COR-L47 (cell line): Measurements from ENCODE around the gene LSM4.
A peak's percentile ranks its signal among the peaks of the same experiment; 100 is the strongest.

Experiments
- DNase-seq: peaks from one replicate; lab custom pipeline; 2025; lab: John Stamatoyannopoulos, UW

The LSM4 gene

DNA sequence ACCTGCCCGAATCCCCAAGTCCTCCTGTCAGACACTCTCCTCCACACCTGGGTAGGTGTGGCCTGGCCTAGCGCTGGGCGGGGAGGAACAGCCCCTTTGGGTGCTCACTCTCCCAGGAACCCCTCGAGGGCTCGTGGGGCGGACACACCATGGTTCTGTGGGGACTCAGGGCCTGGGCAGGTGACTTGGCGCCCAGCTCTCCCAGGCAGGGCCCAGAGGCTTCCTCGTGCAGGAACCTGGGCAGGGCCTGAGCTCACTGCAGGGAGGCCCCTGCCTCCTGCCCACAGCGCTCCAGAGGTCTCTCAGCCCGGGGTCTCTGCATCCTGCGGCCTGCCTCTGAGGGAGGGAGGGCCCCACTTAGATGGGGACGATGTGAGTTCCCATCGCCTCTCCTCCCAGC, 11.9 kb downstream of the LSM4 start:
- DNase-seq = no peak

DNA sequence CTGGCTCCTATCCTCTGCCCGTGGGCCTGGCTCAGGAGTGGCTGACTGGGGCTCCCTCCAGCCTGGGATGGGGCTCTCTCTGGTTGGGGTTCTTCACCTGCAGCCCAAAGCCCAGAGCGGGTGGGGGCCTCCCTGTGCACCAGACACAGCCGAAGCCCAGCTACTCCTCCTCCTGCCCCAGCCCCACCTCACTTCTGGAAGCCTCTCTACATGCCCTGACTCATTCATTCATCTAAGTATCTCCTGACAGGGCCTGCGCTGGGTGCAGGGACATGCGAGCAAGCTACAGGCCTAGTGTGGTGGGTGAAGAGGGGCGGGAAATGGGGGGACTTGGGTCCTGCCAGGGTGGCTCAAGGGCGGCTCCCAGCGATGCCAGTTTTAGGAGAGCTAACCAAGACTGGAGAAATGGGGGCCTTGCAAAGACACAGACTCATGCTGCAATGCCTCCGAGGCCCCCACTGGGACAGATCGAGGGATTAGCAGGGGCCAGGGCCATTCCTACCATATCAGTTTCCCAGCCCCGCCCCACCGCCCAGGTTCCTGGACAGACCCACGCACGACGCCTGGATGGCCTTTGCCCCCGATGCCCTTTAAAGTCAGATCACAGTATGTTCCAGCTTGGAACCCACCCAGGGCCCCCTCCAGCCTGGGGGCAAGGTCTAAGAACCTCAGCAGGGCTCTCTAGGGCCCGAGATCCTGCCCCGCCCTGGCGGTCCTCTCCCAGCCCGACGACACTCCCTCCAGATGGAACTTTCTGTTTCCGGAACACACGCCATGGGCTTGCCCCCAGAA, 12.6 kb downstream of the LSM4 start:
- DNase-seq = no peak

DNA sequence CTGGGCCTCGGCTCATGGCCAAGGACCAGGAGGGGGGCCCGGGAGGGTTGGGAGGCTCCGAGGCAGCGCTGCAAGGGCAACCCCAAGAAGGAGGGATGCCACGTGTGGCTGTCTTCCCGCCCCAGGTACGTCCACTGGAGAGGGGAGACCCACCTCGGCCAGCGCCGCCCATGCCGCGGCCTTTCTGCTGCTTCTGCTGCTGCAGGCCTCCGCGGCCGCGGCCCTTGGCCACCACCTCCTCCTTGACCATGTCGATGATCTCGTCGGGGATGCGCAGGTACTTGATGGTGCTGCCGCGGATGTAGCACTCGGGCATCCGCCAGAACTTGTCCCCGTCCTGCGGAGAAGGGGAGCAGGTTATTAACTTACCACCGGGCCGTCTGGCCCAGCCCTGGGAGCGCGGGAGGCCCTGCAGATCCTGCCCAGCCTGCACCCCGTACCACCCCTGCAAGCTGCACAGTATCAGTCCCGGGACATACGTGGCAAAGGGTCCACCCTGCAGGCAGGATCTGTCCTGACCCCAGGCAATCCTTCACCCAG, 13.3 kb downstream of the LSM4 start:
- no peak for DNase-seq

DNA sequence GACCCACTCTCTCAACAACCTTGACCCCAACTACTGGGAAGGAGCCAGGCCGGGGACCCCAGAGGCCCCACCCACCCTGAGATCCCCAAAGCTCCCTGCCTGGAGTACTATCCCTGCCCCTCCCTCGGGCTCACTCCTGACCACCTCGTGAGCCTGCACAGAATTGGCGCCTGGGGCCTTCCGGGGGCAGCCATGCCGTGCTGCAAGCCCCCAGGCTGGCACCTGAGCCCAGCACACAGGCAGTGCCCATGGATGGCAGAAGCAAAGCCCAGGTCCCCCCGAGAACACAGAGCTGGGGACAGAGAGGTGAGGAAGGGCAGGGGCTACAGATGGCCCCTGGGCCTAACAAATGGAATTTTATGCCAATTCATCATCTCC, 13.9 kb downstream of the LSM4 start:
- DNase-seq = no peak

DNA sequence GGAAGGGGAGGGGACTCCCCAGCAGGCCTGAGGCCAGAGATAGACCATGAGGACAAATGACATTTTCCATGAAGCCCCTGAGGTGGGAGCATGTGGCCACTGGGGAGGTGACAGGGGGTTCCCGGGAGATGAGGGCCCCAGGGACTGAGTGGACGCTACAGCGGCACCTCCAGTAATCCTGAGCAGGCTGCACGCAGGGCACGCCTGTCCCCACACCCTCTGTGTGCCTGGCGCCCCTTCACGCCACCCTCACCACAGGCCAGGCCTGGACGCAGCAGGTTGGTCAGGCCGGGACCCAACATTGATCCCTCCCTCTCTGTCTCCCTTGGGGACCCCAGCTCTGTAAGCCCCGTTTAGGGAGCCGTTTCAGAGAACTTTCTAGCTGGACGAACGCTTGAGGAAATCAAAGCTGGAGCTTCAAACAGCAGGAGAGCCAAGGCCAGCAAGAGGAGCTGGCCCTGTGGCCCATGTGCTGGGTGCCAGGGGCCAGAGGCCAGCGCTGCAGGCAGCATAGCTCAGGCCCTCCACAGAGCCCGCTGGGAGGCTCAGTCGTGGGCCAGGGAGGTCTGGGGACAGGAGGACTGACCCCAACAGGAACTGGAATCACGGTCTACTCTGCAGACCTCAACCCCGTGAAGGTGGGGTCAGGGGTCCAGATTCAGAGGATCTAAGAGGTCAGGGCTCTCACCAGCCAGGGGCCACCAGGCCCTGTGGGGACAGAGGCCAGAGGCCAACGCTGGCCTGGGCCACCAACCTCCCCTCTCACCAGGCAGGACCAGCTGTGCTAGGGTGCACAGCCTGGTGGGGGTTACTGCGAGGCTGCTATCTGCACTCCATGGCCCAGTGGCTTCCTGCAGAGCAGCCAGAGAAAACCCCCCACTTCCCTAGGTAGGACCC, 14.6 kb downstream of the LSM4 start:
- DNase-seq = no peak

DNA sequence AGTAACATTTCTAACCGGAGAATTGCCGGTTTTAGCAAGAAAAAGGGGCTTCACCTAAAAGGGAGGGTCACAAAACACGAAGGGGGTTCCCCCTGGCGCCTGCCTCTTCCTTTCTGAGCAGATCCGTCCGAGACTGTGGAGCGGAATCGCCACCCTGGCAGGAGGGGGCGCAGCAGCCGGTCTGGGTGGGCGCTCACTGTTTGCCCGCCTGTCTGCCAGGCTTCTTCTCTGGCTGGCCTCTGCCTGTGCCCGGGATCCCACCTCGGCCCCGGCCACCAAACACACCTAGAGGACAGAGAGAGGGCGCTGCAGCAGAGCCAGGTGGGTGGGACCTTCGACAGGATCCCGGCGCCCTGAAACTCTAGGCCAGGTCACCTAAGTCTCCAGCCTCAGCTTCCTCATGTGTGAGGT, 15.6 kb downstream of the LSM4 start:
- DNase-seq = no peak

DNA sequence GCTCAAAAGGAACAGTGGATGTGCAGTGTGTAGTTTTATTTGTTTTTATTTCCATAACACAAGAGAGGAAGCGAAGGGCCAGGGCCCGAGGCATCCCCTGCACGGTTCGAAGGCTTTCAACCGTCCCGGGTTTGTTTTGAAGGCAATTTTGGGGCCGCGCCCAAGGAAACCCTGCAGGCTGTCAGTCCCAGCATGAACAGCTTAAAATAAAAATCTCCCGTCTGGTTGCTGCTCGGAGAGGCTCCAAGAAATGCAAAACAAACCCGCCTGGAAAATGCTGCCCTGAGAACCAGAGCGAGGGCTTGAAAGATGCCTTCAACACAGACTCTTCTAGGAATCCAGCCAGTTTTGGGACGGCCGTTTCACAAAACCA, 16.0 kb downstream of the LSM4 start:
- DNase-seq = no peak

DNA sequence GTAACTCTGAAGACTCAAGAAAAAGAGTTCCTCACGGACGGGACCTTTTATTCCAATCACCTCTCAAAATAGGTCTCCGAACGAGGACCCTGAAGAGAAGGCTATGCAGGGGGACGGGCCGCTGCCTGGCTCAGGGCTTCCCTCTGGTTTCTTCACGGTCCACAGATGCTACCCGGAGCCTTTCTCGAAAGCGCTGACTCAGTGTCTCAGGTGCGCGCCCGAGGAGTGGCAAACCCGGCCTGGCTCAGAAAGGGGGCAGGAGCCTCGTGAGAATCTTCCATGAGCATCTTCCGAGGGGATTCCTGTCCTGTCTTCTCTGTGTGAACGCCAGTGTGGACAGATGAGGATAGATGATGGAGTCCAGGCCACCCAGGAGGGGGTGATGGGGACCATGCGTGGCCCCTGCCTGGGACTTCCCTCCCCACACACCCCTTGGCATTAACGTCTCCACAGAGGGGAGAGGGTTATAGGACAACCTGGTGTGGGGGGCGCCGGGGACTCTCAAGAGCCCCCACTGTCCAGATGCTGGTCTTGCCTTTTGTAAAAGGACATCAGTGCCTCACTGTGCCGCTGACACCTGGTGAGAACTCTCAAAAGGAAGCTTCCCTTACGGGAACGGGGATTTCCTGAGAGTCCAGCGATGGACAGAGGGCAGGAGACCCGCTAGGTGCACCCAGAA, 16.5 kb downstream of the LSM4 start:
- no peak for DNase-seq

DNA sequence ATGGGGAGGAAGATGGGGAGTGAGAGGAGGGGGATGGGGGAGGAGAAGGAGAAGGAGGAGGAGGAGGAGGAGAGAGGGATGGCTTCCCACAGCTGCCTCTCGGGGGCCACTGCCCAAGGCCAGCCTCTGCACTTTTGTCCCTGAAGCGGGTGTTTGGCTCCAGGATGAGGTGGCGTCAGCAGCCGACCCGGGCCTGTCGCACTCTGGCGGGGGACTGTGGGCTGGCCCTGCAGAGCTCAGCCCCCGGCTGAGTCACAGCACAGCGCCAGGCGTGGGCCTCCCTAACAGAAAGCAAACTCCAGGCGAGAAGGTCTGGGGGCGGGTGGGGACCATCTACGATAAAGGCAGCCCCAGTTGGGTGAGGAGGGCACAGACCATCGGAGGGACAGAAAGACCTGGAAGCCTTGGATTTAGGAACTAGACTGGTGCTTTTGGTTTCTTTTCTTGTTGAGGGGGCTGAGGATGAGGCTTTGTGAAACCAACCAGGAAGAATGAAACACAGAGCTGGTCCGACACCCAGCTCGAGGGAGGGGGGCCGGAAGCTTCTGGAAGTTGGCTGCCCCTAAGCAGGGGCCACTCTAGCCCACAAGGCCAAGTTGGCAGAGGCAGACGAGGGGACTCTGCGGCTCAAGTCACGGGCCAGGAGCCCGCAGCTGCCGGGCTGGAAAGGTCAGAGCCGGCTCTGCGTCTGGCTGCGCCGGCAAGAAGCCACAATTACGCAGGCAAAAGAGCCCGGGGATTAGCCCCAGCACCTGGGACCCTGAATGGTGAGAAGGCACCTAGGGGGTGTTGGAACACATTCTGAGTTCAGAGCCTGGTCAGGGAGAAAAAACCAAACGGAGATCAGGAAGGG, 18.2 kb downstream of the LSM4 start:
- no peak for DNase-seq

DNA sequence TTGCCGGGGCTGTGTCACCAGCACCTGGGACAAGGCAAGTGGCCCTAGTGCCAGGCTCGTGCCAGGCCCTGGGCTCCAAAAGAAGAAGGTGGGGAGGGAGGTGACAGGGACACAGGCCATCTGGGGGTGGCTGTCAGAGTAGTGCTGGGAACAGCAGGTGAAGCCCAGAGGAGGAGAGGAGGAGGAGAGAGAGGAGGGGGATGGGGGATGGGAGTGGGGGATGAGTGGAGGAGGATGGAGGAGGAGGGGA, 18.7 kb downstream of the LSM4 start:
- DNase-seq = no peak

DNA sequence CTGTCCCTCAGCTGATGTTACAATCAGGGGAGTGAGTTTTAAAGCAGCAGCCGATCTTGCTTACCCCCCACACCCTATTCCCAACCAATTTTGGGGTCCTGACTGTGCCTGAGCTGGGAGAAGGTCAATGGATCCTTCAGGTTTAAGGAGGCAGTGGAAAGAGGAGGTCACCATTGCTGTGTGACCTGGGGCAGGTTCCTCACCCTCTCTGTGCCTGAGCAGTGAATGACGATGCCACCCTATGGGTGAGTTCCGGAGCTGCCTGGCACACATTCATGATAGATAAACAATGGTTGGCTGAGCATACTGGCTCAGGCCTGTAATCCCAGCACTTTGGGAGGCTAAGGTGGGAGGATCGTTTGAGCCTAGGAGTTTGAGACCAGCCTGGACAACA, 21.2 kb downstream of the LSM4 start:
- no peak for DNase-seq

DNA sequence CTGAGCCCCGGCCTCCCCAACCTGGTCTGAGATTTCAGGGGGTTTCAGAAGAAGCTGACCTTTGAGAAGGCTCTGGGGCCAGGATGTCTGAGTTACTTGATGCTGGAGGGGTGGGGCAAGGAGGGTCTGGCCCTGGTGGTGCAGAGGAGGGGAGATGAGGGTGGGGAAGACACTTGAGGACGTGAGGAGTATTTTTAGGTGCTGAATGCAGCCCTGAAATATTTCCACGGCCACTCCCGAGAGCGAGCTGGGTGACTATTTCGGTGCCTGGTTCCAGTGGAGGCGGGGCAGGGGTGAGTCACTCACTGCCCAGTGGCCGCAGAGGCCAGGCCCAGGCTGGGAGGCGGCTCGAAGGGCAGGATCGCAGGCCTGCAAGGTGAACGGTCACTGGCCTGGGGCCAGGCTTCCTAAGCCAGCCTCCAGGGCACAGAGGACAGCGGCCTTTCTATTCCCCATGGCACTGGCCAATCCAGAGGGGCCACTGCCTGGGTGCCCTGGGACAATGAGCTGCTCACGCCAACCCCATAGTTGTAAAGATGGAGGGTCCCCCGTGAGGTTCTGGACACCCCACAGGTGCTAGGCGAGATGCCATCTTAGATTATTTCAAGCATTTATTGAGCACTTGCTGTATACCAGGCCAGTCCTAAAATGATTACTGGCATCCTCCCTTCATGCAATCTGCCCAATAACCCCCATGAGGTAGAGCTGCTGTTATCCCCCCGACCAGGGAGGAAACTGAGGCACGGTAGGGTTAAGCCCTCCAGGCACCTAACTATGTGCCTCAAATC, 21.8 kb downstream of the LSM4 start:
- no peak for DNase-seq

DNA sequence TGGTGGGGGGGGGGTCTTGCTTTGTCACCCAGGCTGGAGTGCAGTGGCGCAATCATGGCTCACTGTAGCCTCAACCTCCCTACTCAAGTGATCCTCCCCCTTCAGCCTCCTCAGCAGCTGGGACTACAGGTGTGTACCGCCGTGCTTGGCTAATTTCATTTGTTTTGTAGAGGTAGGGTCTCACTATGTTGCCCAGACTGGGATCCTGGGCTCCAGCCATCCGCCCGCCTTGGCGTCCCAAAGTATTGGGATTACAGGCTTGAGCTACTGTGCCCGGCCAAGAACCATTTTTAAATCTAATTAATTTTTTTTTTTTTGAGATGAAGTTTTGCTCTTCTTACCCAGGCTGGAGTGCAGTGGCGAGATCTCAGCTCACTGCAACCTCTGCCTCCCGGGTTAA, 23.2 kb downstream of the LSM4 start:
- DNase-seq = no peak

DNA sequence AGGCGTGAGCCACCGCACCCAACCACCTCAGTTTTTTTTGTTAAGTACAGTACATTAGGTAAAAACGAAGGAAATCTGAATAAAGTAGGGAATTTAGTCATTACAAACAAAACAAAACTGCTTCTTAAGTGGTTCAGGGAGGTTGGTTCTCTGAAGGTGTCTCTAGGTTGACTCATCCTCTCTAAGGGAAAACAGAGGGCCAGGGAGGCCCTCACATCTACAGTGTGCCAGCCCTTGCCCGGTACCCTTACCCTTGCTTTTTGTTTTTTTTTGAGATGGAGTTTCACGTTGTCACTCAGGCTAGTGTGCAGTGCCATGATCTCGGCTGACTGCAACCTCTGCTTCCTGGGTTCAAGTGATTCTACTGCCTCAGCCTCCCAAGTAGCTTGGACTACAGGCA, 24.3 kb downstream of the LSM4 start:
- DNase-seq = no peak

DNA sequence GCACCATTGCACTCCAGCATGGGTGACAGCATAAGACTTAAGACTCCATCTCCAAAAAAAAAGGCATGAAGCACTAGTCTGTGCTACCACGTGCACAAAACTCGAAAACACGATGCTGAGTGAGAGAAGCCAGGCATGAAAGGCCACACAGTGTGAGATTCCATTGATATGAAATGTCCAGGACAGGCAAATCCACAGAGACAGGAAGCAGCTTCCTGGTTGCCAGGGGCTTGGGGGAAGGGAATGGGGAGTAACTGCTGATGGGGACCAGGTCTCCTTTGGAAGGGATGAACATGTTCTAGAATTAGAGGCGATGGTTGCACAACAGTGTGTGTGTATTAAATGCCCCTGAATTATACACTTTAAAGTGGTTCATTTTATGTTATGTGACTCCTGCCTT, 25.6 kb downstream of the LSM4 start:
- DNase-seq = no peak

DNA sequence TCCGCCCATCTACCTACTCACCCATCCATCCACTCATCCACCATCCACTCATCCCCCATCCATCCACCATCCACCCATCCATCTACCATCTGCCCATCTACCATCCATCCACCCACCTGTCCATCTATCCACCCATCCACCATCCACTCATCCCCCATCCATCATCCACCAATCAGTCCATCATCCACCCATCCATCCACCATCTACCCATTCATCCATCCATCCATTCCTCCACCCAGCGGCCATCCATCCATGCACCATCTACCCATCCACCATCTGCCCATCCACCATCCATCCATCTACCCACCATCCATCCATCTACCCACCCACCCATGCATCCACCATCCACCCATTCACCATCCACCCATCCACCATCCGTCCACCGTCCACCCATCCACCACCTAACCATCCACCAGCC, 27.8 kb downstream of the LSM4 start:
- no peak for DNase-seq

DNA sequence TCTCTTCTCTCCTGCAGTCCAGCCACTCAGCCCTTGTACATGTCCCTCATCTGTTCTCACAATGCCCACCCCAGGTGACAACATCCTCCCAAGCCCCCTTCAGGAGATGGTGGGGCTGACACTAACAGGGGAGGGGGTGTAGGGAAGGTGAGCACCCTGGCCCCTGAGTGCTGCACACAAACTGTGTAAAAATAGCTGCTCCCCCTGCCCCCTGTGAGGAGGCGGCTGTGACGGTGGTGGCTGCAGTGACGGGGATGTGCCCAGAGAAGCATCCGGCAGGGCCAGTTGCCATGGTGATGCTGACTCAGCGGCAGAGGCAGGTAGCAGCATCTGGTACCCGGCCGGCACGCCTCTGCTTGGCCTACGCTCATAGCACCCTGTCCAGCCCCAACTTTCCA, 28.4 kb downstream of the LSM4 start:
- DNase-seq = peak; percentile 72

DNA sequence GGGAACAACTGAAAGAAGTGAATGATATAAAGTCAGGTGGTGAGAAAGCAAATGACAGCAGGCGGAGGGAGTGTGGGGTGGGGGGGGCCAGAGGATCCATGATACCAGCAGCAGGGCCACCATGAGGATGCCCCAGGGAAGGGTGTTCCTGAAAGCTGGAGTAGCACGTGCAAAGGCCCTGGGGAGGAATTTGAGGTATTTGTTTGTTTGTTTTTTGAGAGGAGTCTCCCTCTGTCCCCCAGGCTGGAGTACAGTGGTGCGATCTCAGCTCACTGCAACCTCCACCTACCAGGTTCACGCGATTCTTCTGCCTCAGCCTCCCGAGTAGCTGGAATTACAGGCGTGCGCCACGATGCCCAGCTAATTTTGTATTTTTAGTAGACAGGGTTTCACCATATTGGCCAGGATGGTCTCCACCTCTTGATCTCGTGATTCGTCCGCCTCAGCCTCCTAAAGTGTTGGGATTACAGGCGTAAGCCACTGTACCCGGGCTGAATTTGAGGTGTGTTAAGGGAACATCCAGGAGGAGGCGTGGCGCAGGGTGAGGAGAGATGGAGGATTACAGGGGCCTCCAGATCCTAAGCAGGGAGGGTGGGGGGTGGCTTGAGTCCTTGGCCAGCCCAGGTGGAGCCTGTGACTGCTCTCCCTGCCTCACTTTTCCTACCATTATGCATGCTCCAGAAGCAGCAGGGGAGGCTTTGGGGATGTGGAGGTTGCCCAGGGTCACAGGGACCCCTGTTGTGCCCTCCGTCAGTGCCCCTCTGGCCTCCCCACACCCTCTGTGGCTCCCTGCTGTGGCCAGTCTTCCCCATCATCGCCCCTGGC, 29.0 kb downstream of the LSM4 start:
- DNase-seq = no peak

DNA sequence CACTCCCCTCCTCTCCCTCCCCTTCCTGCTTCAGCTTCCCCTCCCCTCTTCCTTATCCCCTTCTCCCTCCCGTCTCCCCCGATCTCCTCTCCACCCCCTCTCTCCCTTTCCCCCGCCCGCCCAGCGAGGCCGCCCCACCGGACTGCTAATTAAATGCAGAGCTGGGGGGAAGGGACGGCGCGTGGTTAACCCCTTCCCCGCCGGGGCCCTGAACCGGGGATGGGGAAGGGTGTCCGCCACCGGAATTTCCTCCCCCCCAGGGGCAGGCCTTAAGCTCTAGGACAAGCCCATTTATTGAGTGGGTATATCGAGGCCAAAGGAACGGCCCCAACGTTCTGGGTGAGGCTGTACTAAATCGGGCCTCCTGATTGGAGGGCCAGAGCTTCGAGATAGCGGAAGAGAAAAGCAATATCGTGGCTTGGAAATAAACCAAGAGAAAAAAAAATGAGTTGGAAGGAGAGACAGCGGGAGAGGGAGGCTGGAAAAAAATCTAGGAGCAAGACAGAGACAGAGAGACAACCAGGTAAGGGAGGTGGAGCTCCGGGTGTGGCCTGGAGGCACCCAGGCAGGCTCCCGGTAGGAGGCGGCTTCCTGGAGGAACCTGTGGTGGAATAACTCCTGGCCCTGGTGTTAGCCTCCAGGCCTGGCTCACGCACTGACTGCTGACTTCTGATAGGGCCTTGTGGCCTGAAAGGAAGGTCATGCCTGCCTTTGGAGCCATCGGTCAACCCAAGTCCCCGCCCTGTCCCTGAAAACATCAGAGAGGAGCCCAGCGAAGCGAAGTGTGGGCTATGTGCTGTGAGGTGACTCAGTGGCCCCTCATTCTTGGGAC, 29.9 kb downstream of the LSM4 start:
- peak; percentile 37 for DNase-seq
